Gastrocnemius medialis (tissue), 4 donors: ENCODE measurements around the gene SAC3D1. TPM values are rescaled to one million over a fixed set of nuclear protein-coding genes. Genes with fewer than 3 reads are reported as not detected.

ENCODE experiments used
- ATAC-seq, 2 donors: fragments of 150-250 bp; one replicate each; pipeline ENCODE4 v1.9.1; 2016
- DNase-seq, 2 donors: peaks; one replicate each; pipeline ENCODE4 v3.0.0-alpha.2; 2019
- H3K27ac ChIP-seq, 4 donors: fragments of 200-600 bp; sonication (generic); 1 replicate in 1 of 4; 2 replicates in 3 of 4; pipeline ENCODE4 v1.5.1; 2016 to 2018; ENCODE audit warnings: mild to moderate bottlenecking in 2 of 4, moderate library complexity in 1 of 4
- H3K27me3 ChIP-seq, 3 donors: fragments of 200-600 bp; sonication (generic) in 2 of 3; 1 replicate in 1 of 3; 2 replicates in 2 of 3; pipeline versions ENCODE4 v1.5.1 to v1.6.0; 2016 to 2019; ENCODE audit warnings: mild to moderate bottlenecking in 1 of 3, moderate library complexity in 1 of 3
- H3K36me3 ChIP-seq, 2 donors: fragments of 200-600 bp; sonication (generic) in 1 of 2; one replicate each; pipeline ENCODE4 v1.5.1; 2017 to 2018
- H3K4me1 ChIP-seq, 2 donors: fragments of 200-600 bp; sonication (generic) in 1 of 2; one replicate each; pipeline ENCODE4 v1.5.1; 2016 to 2017; ENCODE audit warnings: mild to moderate bottlenecking in 2 of 2
- H3K4me3 ChIP-seq, 4 donors: fragments of 200-600 bp; sonication (generic) in 3 of 4; 1 replicate in 1 of 4; 2 replicates in 3 of 4; pipeline ENCODE4 v1.5.1; 2016 to 2019; ENCODE audit warnings: mild to moderate bottlenecking in 2 of 4
- H3K9me3 ChIP-seq, 3 donors: fragments of 200-600 bp; sonication (generic) in 2 of 3; 1 replicate in 1 of 3; 2 replicates in 2 of 3; pipeline ENCODE4 v1.5.1; 2016 to 2019
- CTCF ChIP-seq, 5 experiments: fragments of 450-650 bp in 3 of 5; fragments of 200-600 bp in 2 of 5; sonication (generic) in 2 of 5; IDR thresholded peaks in 4 of 5; conservative IDR thresholded peaks in 1 of 5; 1 replicate in 4 of 5; 2 replicates in 1 of 5; pipeline ENCODE4 v1.5.1; 2016 to 2019; ENCODE audit warnings: antibody characterized with exemption in 5 of 5, mild to moderate bottlenecking in 3 of 5, moderate library complexity in 3 of 5
- POLR2A ChIP-seq, 2 donors: fragments of 450-650 bp; IDR thresholded peaks; one replicate each; pipeline ENCODE4 v1.6.1; 2017; ENCODE audit warnings: antibody characterized with exemption in 2 of 2, mild to moderate bottlenecking in 2 of 2, moderate library complexity in 2 of 2
- in situ Hi-C, 4 donors: fragments of 200-750 bp; cut with MboI; loops; one replicate each; pipeline versions ENCODE4 v1.15.0 to v1.8.0; 2017; ENCODE audit warnings: low sequenced_read_pairs in 4 of 4
- intact Hi-C: fragments of 100-400 bp; cut with DNase I; formaldehyde crosslinking; loops from one replicate; pipeline ENCODE4 v1.15.1; 2023; ENCODE audit warnings: low total_unique reads
- total RNA-seq, 4 donors: library from RNA; depleted of rRNA; stranded (reverse); fragments of >200 nt; gene quantifications; one replicate each; pipeline versions ENCODE4 v1.1.0 to v1.2.3, GENCODE V29; 2016

SAC3D1 gene
- total RNA-seq, 4 donors from 2014 or later, result 9.0 to 27.2 (median 14.4) TPM

GRCh38 chr11:65058419-65059054 lies 17.5 kb downstream of the SAC3D1 start, which contains the start of gene NAALADL1:
Gene NAALADL1, minus strand, starts transcription at chr11:65058553. Its CDS starts 32 bp downstream, at chr11:65058521.
- Histone ChIP-seq H3K27me3 (no peaks in the 10 kb centered on the region), H3K9me3 (no peaks in the 10 kb centered on the region), H3K4me1 (no peaks in the 10 kb centered on the region), H3K27ac (no peak within 1 kb of the TSS), H3K4me3 (no peak within 1 kb of the TSS), H3K36me3 (no peaks in the 10 kb centered on the region)
- intact Hi-C loops (no loop called here), in situ Hi-C loops (no loop called here)
- DNase-seq (no peak), ATAC-seq (no peak)
- TF ChIP-seq CTCF (IDR thresholded peaks at IDR 0.05 in 4 of 5, conservative IDR thresholded peaks at IDR 0.05 in 1 of 5), result no peak
- TF ChIP-seq POLR2A (IDR thresholded peaks at IDR 0.05), result no peak

GRCh38 chr11:65059523-65059922 lies 18.5 kb downstream of the SAC3D1 start:
- H3K36me3 ChIP-seq, result no peaks in the 10 kb centered on the region
- DNase-seq (no peak), ATAC-seq (no peak)
- intact Hi-C loops (no loop called here), in situ Hi-C loops (no loop called here)
- H3K4me1 ChIP-seq, result no peaks in the 10 kb centered on the region
- no peaks in the 10 kb centered on the region for H3K9me3 ChIP-seq
- no peaks in the 10 kb centered on the region for H3K27me3 ChIP-seq
- no peak for TF ChIP-seq POLR2A (IDR thresholded peaks at IDR 0.05)
- TF ChIP-seq CTCF (IDR thresholded peaks at IDR 0.05 in 4 of 5, conservative IDR thresholded peaks at IDR 0.05 in 1 of 5), result no peak
- no peak overlapping the region for H3K4me3 ChIP-seq
- no peak overlapping the region for H3K27ac ChIP-seq

- TF ChIP-seq POLR2A (IDR thresholded peaks at IDR 0.05) (no peak), CTCF (IDR thresholded peaks at IDR 0.05 in 4 of 5, conservative IDR thresholded peaks at IDR 0.05 in 1 of 5) (no peak)
- in situ Hi-C loops, result no loop called here
- DNase-seq, result no peak
Observed at GRCh38 chr11:65059959-65060824, 19.2 kb downstream of the SAC3D1 start.

GRCh38 chr11:65060913-65061408 lies 20.0 kb downstream of the SAC3D1 start:
- H3K4me1 ChIP-seq, result no peaks in the 10 kb centered on the region
- DNase-seq, result no peak
- TF ChIP-seq POLR2A (IDR thresholded peaks at IDR 0.05), result no peak
- no peak for TF ChIP-seq CTCF (IDR thresholded peaks at IDR 0.05 in 4 of 5, conservative IDR thresholded peaks at IDR 0.05 in 1 of 5)
- H3K36me3 ChIP-seq, result no peaks in the 10 kb centered on the region
- H3K4me3 ChIP-seq, result no peak overlapping the region
- H3K9me3 ChIP-seq, result no peaks in the 10 kb centered on the region
- no peaks in the 10 kb centered on the region for H3K27me3 ChIP-seq
- intact Hi-C loops (no loop called here), in situ Hi-C loops (no loop called here)
- H3K27ac ChIP-seq, result no peak overlapping the region
- no peak for ATAC-seq

More at GRCh38 chr11:65059959-65060824, 19.2 kb downstream of the SAC3D1 start:
- no peaks in the 10 kb centered on the region for H3K4me1 ChIP-seq
- intact Hi-C loops, result no loop called here
- no peaks in the 10 kb centered on the region for H3K27me3 ChIP-seq
- no peaks in the 10 kb centered on the region for H3K9me3 ChIP-seq
- no peak for ATAC-seq
- no peak overlapping the region for H3K4me3 ChIP-seq
- H3K27ac ChIP-seq, result no peak overlapping the region
- no peaks in the 10 kb centered on the region for H3K36me3 ChIP-seq
